Measurements from ENCODE around the gene CHD2. TPM values are rescaled to one million over a fixed set of nuclear protein-coding genes. Genes with fewer than 3 reads are reported as not detected.

The CHD2 gene
- total and polyA plus RNA-seq, 2 donors (not counting 3 experiments of a cell fraction or from before 2014, with no cell fraction given), result 53.8 to 97.9 TPM

- no peaks in the 10 kb centered on the region for H3K4me1 ChIP-seq (ENCODE audit: control insufficient read depth, extremely low read depth, insufficient read depth, low read length)
- no peak overlapping the region for H3K9ac ChIP-seq (replicated peaks; ENCODE audit: extremely low read depth, insufficient read depth, low read length)
- peaks cover 76% of the 10 kb centered on the region for H3K79me2 ChIP-seq (ENCODE audit: control insufficient read depth, insufficient read depth, low read length)
- no peak for FAIRE-seq
- peaks cover 2% of the 10 kb centered on the region for H4K20me1 ChIP-seq (replicated peaks; ENCODE audit: control insufficient read depth, extremely low read depth, insufficient read depth, low read length)
- no peak overlapping the region for H2AFZ ChIP-seq (ENCODE audit: low read depth, low read length)
- POLR2A ChIA-PET, result no interaction called here
- dilution Hi-C loops (cut with MboI; ENCODE audit: extremely low pct_ligation_motif_present, low sequenced_read_pairs) (no loop called here), intact Hi-C loops (cut with micrococcal nuclease) (no loop called here)
- H3K27ac ChIP-seq (ENCODE audit: insufficient read depth, low read depth, low read length), result no peak overlapping the region
- H3K4me3 ChIP-seq (replicated peaks in 1 of 3; ENCODE audit: insufficient read depth in 1 of 3, low read depth in 1 of 3, low read length in 3 of 3), result no peak overlapping the region
- no peaks in the 10 kb centered on the region for H3K9me3 ChIP-seq (replicated peaks; ENCODE audit: control insufficient read depth, insufficient read depth, low read length)
- CTCF ChIA-PET, result interaction anchor here (1.0 to 2.8 kb wide), 4 partner anchors 16 to 136 kb away, joined by 3 to 15 read pairs (median 6); no protein-coding TSS in a partner anchor
- DNase-seq (ENCODE audit: low read depth, low spot score), result no peak
- TF ChIP-seq MYC (IDR thresholded peaks at IDR 0.05; ENCODE audit: low read depth, low read length) (no peak), GATA2 (IDR thresholded peaks at IDR 0.05; ENCODE audit: insufficient read depth, insufficient read length, low read depth, low read length) (no peak), POLR2A (IDR thresholded peaks at IDR 0.05; ENCODE audit: low read depth, low read length) (no peak), POLR2AphosphoS5 (IDR thresholded peaks at IDR 0.05; ENCODE audit: insufficient read depth, low read depth, low read length) (no peak), CTCF (IDR thresholded peaks at IDR 0.05; ENCODE audit: extremely low read depth in 1 of 2, insufficient read depth in 1 of 2, low read depth in 1 of 2, low read length in 2 of 2) (no peak), FOS (IDR thresholded peaks at IDR 0.05; ENCODE audit: borderline replicate concordance, insufficient read depth, low read length) (no peak), EZH2 (IDR thresholded peaks at IDR 0.05; ENCODE audit: borderline replicate concordance, low read depth, low read length, severe bottlenecking) (no peak), JUN (IDR thresholded peaks at IDR 0.05; ENCODE audit: borderline replicate concordance, insufficient read depth, insufficient read length, low read depth) (no peak), MAX (IDR thresholded peaks at IDR 0.05; ENCODE audit: insufficient read depth, insufficient read length) (no peak)
- peaks cover 28 to 32% of the 10 kb centered on the region in 2 experiments for H3K36me3 ChIP-seq (ENCODE audit: control insufficient read depth in 2 of 2, extremely low read depth in 1 of 2, insufficient read depth in 2 of 2, low read length in 2 of 2)
- H3K9me1 ChIP-seq (replicated peaks; ENCODE audit: control insufficient read depth, extremely low read depth, insufficient read depth, low read length), result no peaks in the 10 kb centered on the region
- BruUV-seq (replicated peaks), result no TSS peak
- no peak overlapping the region for H3K4me2 ChIP-seq (ENCODE audit: insufficient read depth, low read length)
- H3K27me3 ChIP-seq (ENCODE audit: control insufficient read depth in 2 of 2, insufficient read depth in 2 of 2, low read length in 2 of 2), result no peaks in the 10 kb centered on the region
Measured at GRCh38 chr15:92933831-92934230, 33.7 kb downstream of the CHD2 start.
